Type B pancreatic cell (in vitro differentiated cells): Measurements from ENCODE around the gene LARP4B. TPM values are rescaled to one million over a fixed set of nuclear protein-coding genes. Genes with fewer than 3 reads are reported as not detected.

ENCODE experiments used
- DNase-seq: peaks from one replicate; pipeline ENCODE4 v3.0.0; 2021; ENCODE audit warnings: mixed read lengths; ENCODE audit not compliant: unreplicated experiment; ENCODE audit errors: extremely low spot score
- H3K27ac Mint-ChIP-seq: 2 replicates; pipeline ENCODE4 v1.8.0; 2021; ENCODE audit warnings: mild to moderate bottlenecking, mixed read lengths
- H3K27me3 Mint-ChIP-seq: 2 replicates; pipeline ENCODE4 v1.8.0; 2021; ENCODE audit warnings: mixed read lengths
- H3K36me3 Mint-ChIP-seq: 2 replicates; pipeline ENCODE4 v1.8.0; 2021; ENCODE audit warnings: mixed read lengths
- H3K4me1 Mint-ChIP-seq: one replicate; pipeline ENCODE4 v1.8.0; 2021; ENCODE audit warnings: mixed read lengths; ENCODE audit not compliant: unreplicated experiment
- H3K4me3 Mint-ChIP-seq: 2 replicates; pipeline ENCODE4 v1.8.0; 2021; ENCODE audit warnings: mild to moderate bottlenecking, mixed read lengths
- H3K9me3 Mint-ChIP-seq: 2 replicates; pipeline ENCODE4 v1.8.0; 2021; ENCODE audit warnings: mixed read lengths
- total RNA-seq: library from RNA; stranded (reverse); gene quantifications from 2 replicates; pipeline ENCODE4 v1.2.1, GENCODE V29; 2021; ENCODE audit warnings: low replicate concordance
- TF ChIP-seq, protein P1 (sequence below): fragments of 200-600 bp; sonication (generic); conservative IDR thresholded peaks from 2 replicates; pipeline ENCODE4 v1.5.0; 2021; ENCODE audit warnings: antibody characterized with exemption, mild to moderate bottlenecking

LARP4B gene
- total RNA-seq, 1 donor from 2014 or later, result 82.1 TPM

GRCh38 chr10:955127-955819, 23.8 kb upstream of the LARP4B start:
- Mint-ChIP-seq H3K36me3 (no peaks in the 10 kb centered on the region), H3K4me1 (no peaks in the 10 kb centered on the region)

GRCh38 chr10:954396-954795, 22.9 kb upstream of the LARP4B start:
- Mint-ChIP-seq H3K27me3 (peaks cover 27% of the 10 kb centered on the region), H3K36me3 (no peaks in the 10 kb centered on the region), H3K9me3 (no peaks in the 10 kb centered on the region), H3K27ac (no peak overlapping the region), H3K4me1 (no peaks in the 10 kb centered on the region), H3K4me3 (no peak overlapping the region)
- DNase-seq, result no peak
- TF ChIP-seq, protein P1, sequence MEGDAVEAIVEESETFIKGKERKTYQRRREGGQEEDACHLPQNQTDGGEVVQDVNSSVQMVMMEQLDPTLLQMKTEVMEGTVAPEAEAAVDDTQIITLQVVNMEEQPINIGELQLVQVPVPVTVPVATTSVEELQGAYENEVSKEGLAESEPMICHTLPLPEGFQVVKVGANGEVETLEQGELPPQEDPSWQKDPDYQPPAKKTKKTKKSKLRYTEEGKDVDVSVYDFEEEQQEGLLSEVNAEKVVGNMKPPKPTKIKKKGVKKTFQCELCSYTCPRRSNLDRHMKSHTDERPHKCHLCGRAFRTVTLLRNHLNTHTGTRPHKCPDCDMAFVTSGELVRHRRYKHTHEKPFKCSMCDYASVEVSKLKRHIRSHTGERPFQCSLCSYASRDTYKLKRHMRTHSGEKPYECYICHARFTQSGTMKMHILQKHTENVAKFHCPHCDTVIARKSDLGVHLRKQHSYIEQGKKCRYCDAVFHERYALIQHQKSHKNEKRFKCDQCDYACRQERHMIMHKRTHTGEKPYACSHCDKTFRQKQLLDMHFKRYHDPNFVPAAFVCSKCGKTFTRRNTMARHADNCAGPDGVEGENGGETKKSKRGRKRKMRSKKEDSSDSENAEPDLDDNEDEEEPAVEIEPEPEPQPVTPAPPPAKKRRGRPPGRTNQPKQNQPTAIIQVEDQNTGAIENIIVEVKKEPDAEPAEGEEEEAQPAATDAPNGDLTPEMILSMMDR, result no peak

More at GRCh38 chr10:955127-955819, 23.8 kb upstream of the LARP4B start:
- DNase-seq, result no peak
- Mint-ChIP-seq H3K27ac (no peak overlapping the region), H3K27me3 (peaks cover 23% of the 10 kb centered on the region), H3K9me3 (no peaks in the 10 kb centered on the region), H3K4me3 (no peak overlapping the region)
- TF ChIP-seq, protein P1, result no peak

DNA sequence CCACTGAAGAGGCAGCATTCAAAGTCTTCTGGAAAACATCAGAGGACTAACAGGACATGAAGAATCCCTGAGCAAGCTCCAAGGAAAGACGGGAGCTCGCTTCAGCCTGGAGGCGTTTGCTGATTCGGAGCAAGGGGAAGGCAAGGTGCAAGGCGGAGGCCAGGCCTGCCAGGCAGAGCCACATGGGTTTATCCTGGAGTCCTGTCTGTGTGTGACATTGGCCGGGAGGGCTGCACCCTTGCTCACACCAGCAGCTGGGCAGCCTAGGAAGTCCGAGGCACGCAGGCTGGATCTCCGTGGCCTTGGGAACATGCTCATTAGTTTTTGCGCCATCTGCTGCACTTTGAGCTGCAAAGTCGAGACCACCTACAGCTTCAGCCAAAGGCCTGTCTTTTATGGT, 22.3 kb upstream of the LARP4B start:
- DNase-seq, result no peak
- TF ChIP-seq, protein P1, result no peak
- H3K9me3 Mint-ChIP-seq, result no peaks in the 10 kb centered on the region
- no peaks in the 10 kb centered on the region for H3K36me3 Mint-ChIP-seq
- H3K27me3 Mint-ChIP-seq, result peaks cover 26% of the 10 kb centered on the region
- no peaks in the 10 kb centered on the region for H3K4me1 Mint-ChIP-seq
- no peak overlapping the region for H3K27ac Mint-ChIP-seq
- H3K4me3 Mint-ChIP-seq, result no peak overlapping the region

GRCh38 chr10:949446-949845, 17.9 kb upstream of the LARP4B start:
- TF ChIP-seq, protein P1, result no peak
- H3K27me3 Mint-ChIP-seq, result peaks cover 21% of the 10 kb centered on the region
- H3K9me3 Mint-ChIP-seq, result no peaks in the 10 kb centered on the region

GRCh38 chr10:948347-948746, 16.8 kb upstream of the LARP4B start:
- Mint-ChIP-seq H3K4me3 (no peak overlapping the region), H3K36me3 (no peaks in the 10 kb centered on the region), H3K27me3 (peaks cover 14% of the 10 kb centered on the region), H3K27ac (no peak overlapping the region), H3K4me1 (no peaks in the 10 kb centered on the region), H3K9me3 (no peaks in the 10 kb centered on the region)
- TF ChIP-seq, protein P1, result no peak
- no peak for DNase-seq

More at GRCh38 chr10:949446-949845, 17.9 kb upstream of the LARP4B start:
- no peak overlapping the region for H3K27ac Mint-ChIP-seq
- H3K4me3 Mint-ChIP-seq, result no peak overlapping the region
- DNase-seq, result no peak
- H3K4me1 Mint-ChIP-seq, result no peaks in the 10 kb centered on the region
- no peaks in the 10 kb centered on the region for H3K36me3 Mint-ChIP-seq
